ENCODE data around the gene TMEM131L.

DNA sequence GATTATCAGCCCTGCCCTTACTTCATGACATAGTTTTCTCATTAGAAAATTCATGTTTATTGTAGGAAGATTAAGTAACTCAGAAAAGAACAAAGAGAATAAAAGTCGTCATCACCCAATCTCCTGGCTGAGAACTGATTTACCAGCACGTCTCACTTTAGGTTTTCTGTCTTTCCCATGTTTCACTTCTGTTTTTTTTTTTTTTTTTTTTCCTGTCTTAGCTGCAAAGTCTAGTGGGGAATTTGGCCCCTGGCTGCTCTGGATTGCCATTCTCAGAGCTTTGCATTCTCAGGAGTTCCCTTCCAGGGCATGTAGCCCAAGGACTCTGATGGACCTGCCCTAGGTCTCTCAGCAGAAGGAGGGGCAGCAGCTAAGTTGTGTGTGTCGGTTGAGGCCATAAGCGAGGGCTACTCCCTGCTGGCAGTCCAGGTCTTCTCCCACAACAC is 57.8 kb downstream of the TMEM131L start:
- TF ChIP-seq, protein P1, sequence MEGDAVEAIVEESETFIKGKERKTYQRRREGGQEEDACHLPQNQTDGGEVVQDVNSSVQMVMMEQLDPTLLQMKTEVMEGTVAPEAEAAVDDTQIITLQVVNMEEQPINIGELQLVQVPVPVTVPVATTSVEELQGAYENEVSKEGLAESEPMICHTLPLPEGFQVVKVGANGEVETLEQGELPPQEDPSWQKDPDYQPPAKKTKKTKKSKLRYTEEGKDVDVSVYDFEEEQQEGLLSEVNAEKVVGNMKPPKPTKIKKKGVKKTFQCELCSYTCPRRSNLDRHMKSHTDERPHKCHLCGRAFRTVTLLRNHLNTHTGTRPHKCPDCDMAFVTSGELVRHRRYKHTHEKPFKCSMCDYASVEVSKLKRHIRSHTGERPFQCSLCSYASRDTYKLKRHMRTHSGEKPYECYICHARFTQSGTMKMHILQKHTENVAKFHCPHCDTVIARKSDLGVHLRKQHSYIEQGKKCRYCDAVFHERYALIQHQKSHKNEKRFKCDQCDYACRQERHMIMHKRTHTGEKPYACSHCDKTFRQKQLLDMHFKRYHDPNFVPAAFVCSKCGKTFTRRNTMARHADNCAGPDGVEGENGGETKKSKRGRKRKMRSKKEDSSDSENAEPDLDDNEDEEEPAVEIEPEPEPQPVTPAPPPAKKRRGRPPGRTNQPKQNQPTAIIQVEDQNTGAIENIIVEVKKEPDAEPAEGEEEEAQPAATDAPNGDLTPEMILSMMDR (optimal IDR thresholded peaks at IDR 0.05 in 1 of 3, IDR thresholded peaks at IDR 0.05 in 1 of 3, conservative IDR thresholded peaks at IDR 0.05 in 1 of 3; ENCODE audit: extremely low read depth in 1 of 3, insufficient read depth in 2 of 3, low read length in 3 of 3): no peak
- no peak for TF ChIP-seq EZH2 (IDR thresholded peaks at IDR 0.05; ENCODE audit: low read length)

Measured in keratinocyte (primary cell).